ENCODE measurements around the gene SNAI3. TPM values are rescaled to one million over a fixed set of nuclear protein-coding genes. Genes with fewer than 3 reads are reported as not detected.

Gene SNAI3
- total and polyA plus RNA-seq, 9 of the 15 experiments (the other 6 are each of a cell fraction or from before 2014, with no cell fraction given) = 0.04 to 4.1 (median 0.80) TPM; not detected in 1

DNA sequence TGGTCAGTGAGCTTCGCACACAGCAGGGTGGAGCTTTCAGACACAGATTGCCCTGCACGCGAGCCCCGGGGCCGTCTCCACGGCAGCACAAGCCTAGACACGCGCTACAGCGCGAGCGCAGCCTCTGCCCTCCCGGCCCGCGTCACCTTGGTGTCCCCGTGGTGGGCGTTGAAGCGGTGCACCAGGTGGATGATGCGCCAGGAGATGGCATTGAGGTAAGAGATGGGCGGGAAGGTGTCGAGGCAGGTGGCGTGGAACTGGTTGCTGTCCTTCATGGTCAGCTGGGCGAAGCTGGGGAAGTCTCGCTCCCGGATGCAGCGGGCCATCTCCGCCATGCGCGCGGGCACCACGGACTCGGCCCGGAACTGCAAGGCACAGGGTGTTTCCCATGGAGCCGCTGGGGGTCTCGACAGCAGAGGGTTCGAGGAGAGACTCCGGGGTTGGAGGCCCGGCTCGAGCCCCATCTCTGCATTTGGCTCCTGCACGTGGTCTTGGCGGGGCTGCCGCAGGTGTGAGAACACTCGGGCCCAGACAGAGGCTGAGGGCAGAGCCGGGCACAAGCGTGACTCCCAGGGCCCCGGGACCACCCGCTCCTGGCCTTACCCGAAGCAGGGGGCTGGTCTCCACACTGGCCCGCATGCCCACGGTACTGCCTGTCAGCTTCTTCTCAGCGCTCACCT lies 31.1 kb downstream of the SNAI3 start:
- Histone ChIP-seq H3K9ac (ENCODE audit: insufficient read depth in 1 of 2, low read depth in 2 of 2, low read length in 2 of 2) (peak overlapping the region in 1 of 2 experiments; percentile 14; a peak in 1 of 4 replicates), H3K9me3 (replicated peaks; ENCODE audit: control insufficient read depth, insufficient read depth, low read depth, low read length) (no peaks in the 10 kb centered on the region), H3K4me1 (replicated peaks in 1 of 2; ENCODE audit: control insufficient read depth in 2 of 2, insufficient read depth in 2 of 2, low read length in 2 of 2) (peaks cover 17 to 93% of the 10 kb centered on the region in 2 experiments), H3K27me3 (ENCODE audit: control insufficient read depth in 2 of 2, insufficient read depth in 2 of 2, low read length in 2 of 2) (no peaks in the 10 kb centered on the region), H3K9me1 (ENCODE audit: control insufficient read depth, insufficient read depth, low read length) (no peaks in the 10 kb centered on the region), H2AFZ (ENCODE audit: low read depth, low read length) (no peak overlapping the region), H3K36me3 (ENCODE audit: control insufficient read depth, insufficient read depth, low read length) (peaks cover 85% of the 10 kb centered on the region; the same call in 2 of the 3 replicates), H4K20me1 (replicated peaks; ENCODE audit: control insufficient read depth, insufficient read depth, low read length) (peaks cover 13% of the 10 kb centered on the region; the same call in 1 of the 2 replicates), H3K4me3 (no peak overlapping the region), H3K79me2 (ENCODE audit: control insufficient read depth, insufficient read depth, low read length) (peaks cover 44% of the 10 kb centered on the region), H3K27ac (ENCODE audit: extremely low read depth, low read depth, low read length) (no peak overlapping the region), H3K4me2 (ENCODE audit: insufficient read depth, low read length) (no peak overlapping the region)
- CTCF ChIA-PET (ENCODE audit: low intra/inter-chr PET ratio) = no interaction called here
- FAIRE-seq (no peak), ATAC-seq (no peak), DNase-seq (ENCODE audit: extremely low read depth in 1 of 4, low spot score in 3 of 4) (no peak)
- in situ Hi-C loops (cut with MboI) = no loop called here
- 93% methylated on average over 41 of the region's 50 CpGs for WGBS (ENCODE audit: insufficient coverage, low coverage, missing lambda C conversion rate)
- no peak for TF ChIP-seq BRF2 (IDR thresholded peaks at IDR 0.05; ENCODE audit: borderline replicate concordance, insufficient read depth, insufficient read length)
- no peak for TF ChIP-seq NCOR1 (IDR thresholded peaks at IDR 0.05)
- peak; percentile 33; the same call in 1 of the 2 replicates for TF ChIP-seq ZBTB33 (CRISPR knock-in tag; IDR thresholded peaks at IDR 0.05)
- no peak for TF ChIP-seq ZNF717 (CRISPR knock-in tag; IDR thresholded peaks at IDR 0.05)
- no TSS peak for BruUV-seq (replicated peaks)
- POLR2A ChIA-PET = interaction anchor here (0.6 to 1.2 kb wide), 3 partner anchors 16 to 61 kb away, joined by 3 to 4 read pairs (median 4); no protein-coding TSS in a partner anchor
- intact Hi-C loops (cut with micrococcal nuclease) = no loop called here

Measured in K562 (cell line).